GM18508 (cell line): ENCODE data around the gene PAFAH1B2.
"Not testable (repeated sequence)": the region's sequence is repeated elsewhere in the genome, so short reads cannot be mapped to it uniquely, and the experiment has no call there.

ENCODE experiments used
- ATAC-seq: cut with Tn5 transposase; IDR thresholded peaks from one replicate; pipeline ENCODE4 v1.9.1; 2021; ENCODE audit warnings: moderate number of reproducible peaks; ENCODE audit not compliant: insufficient read depth, unreplicated experiment

Gene PAFAH1B2

GRCh38 chr11:117126223-117126965 is 17.7 kb upstream of the PAFAH1B2 start:
- no peak for ATAC-seq

GRCh38 chr11:117127171-117127901 is 16.8 kb upstream of the PAFAH1B2 start:
- no peak for ATAC-seq

GRCh38 chr11:117128289-117128688 is 15.8 kb upstream of the PAFAH1B2 start:
- no peak for ATAC-seq

- not testable (repeated sequence) for ATAC-seq
These were observed 13.7 kb upstream of the PAFAH1B2 start for GRCh38 chr11:117130396-117130795.

GRCh38 chr11:117130879-117131278 is 13.2 kb upstream of the PAFAH1B2 start:
- ATAC-seq = no peak

GRCh38 chr11:117134431-117134830 is 9.7 kb upstream of the PAFAH1B2 start:
- ATAC-seq = no peak

GRCh38 chr11:117134979-117135378 is 9.1 kb upstream of the PAFAH1B2 start:
- not testable (repeated sequence) for ATAC-seq

GRCh38 chr11:117137223-117138086 is 6.6 kb upstream of the PAFAH1B2 start:
- not testable (repeated sequence) for ATAC-seq

- ATAC-seq = no peak
These were observed 697 bp upstream of the PAFAH1B2 start for GRCh38 chr11:117143390-117143789.

GRCh38 chr11:117144477-117145392 is 648 bp downstream of the PAFAH1B2 start:
- ATAC-seq = peak; percentile 27

- no peak for ATAC-seq
These were observed 1.3 kb downstream of the PAFAH1B2 start for GRCh38 chr11:117145393-117145761.

GRCh38 chr11:117146521-117146920 is 2.4 kb downstream of the PAFAH1B2 start:
- ATAC-seq = no peak

GRCh38 chr11:117152066-117152465 is 8.0 kb downstream of the PAFAH1B2 start:
- no peak for ATAC-seq

GRCh38 chr11:117154468-117154867 is 10.4 kb downstream of the PAFAH1B2 start:
- no peak for ATAC-seq

GRCh38 chr11:117157507-117157906 is 13.4 kb downstream of the PAFAH1B2 start:
- ATAC-seq = no peak

GRCh38 chr11:117159892-117160291 is 15.8 kb downstream of the PAFAH1B2 start:
- ATAC-seq = no peak

- ATAC-seq = no peak
These were observed 16.7 kb downstream of the PAFAH1B2 start for GRCh38 chr11:117160826-117161225.

- no peak for ATAC-seq
These were observed 22.4 kb downstream of the PAFAH1B2 start for GRCh38 chr11:117166491-117166890.

- no peak for ATAC-seq
These were observed 25.6 kb downstream of the PAFAH1B2 start for GRCh38 chr11:117169736-117170135.

- ATAC-seq = no peak
These were observed 26.1 kb downstream of the PAFAH1B2 start for GRCh38 chr11:117170210-117170609.
